ENCODE measurements around the gene NIPBL.
"Not testable (repeated sequence)": the region's sequence is repeated elsewhere in the genome, so short reads cannot be mapped to it uniquely, and the experiment has no call there.

- not testable (repeated sequence) for TF ChIP-seq CTCF, EZH2 (IDR thresholded peaks at IDR 0.05)
Measured at GRCh38 chr5:37093795-37094194, 217.2 kb downstream of the NIPBL start.
